ENCODE results near the gene SLIT3. TPM values are rescaled to one million over a fixed set of nuclear protein-coding genes. Genes with fewer than 3 reads are reported as not detected.

SLIT3 gene
- 1 to 10 TPM; 1.8 to 2.1 TPM for total RNA-seq

DNA sequence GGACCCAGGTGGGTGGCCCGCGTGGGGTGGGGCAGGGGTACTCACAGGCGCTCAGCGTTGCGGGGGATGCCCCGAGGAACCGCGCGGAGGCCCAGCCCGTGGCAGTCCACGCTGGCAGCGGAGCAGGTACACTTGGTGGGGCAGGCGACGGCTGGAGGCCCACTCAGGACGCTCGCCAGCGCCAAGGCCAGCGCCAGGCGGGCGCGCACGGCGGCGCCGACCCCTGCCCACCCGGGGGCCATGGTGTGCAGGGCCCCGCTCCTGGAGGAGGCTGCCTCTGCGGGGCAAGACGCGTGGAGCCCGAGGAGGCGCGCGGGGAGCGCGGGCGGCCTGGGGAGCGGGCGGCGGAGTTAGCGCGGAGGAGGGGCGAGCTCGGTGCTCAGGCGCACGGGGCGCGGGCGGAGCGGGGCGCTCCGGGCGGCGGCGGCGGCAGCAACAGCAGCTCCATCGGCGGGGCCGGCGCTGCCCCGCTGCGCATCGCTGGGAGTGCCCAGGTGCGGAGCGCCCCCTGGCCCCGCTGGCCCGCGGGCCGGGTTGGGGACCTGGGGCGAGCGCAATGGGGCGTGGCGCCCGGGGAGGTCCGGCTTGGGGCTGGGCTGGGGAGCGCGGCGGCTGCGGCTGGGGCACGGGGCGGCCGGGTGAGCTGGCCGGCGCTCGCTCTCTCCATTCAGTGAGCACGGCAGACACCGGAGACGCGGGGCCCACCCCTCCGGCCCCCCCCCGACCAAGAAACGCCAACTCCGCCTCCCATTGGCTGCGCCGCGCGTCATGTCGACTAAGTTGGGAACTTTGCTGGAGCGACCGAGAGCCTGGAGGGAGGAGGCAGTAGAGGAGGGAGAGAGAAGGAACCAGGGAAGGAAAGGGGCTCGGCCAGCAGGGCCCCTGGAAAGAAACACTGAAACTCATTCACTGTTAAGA lies at the start of gene SLIT3:
TSS of gene SLIT3 (minus strand) at position 672 of the 918 bp plus-strand sequence. CDS start at position 242, 430 bp downstream.
- H3K36me3 Mint-ChIP-seq = no peaks in the 10 kb centered on the region
- H3K4me1 Mint-ChIP-seq (ENCODE audit: low read depth) = peaks cover 14% of the 10 kb centered on the region
- DNase-seq = no peak
- intact Hi-C loops (cut with micrococcal nuclease) = no loop called here
- peaks cover 52% of the 10 kb centered on the region for H3K27me3 Mint-ChIP-seq
- ChIA-PET CTCF (interaction anchor here (1.1 kb wide), 1 partner anchor 313 kb away, joined by 3 read pairs; no protein-coding TSS in a partner anchor), POLR2A (no interaction called here)
- no peaks in the 10 kb centered on the region for H3K9me3 Mint-ChIP-seq
- no peak within 1 kb of the TSS for H3K27ac Mint-ChIP-seq
- no peak within 1 kb of the TSS for H3K4me3 Mint-ChIP-seq

DNA sequence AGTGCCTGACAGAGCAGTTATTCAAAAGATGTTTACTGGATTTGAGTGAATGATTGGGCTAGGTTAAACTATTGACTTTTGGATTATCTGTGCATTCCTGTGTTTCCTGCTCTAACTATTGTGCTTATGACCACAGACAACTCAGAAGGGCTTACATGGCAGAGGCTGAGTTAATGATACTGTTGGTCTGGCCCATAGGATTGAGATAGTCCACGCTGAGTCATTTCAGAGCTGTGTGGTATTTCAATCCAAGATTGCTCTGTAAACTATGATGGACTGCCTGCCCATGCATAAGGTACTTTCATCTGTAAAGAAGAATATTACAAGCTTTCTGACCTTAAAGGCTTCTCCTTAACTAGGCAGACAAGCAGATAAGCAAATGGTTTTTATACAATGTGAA lies 49.1 kb upstream of the SLIT3 start:
- intact Hi-C loops (cut with micrococcal nuclease) = no loop called here
- DNase-seq = no peak
- Mint-ChIP-seq H3K4me3 (no peak overlapping the region), H3K27ac (no peak overlapping the region), H3K27me3 (no peaks in the 10 kb centered on the region), H3K4me1 (ENCODE audit: low read depth) (no peaks in the 10 kb centered on the region), H3K9me3 (no peaks in the 10 kb centered on the region), H3K36me3 (no peaks in the 10 kb centered on the region)
- POLR2A ChIA-PET = no interaction called here
- CTCF ChIA-PET = no interaction called here

DNA sequence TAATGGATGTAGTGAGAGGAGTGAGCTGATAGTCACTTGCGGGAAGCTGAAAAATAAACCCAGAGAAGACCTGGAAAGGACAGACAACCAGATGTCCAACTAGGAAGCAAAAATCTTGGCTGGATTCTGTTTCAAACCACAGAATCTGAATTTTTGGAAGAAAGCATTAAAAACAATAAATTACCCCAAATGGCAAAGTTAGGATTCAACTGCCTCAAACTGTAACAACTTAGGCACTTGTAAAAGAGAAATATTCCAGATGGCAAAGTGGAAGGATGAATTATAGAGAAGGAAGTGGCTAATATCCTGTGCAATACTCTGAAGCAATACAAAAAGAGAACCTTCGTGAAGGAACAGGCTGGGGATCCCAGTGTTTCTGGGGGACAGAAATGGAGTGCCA lies 46.8 kb upstream of the SLIT3 start:
- DNase-seq = no peak
- ChIA-PET POLR2A (no interaction called here), CTCF (no interaction called here)
- intact Hi-C loops (cut with micrococcal nuclease) = no loop called here
- no peaks in the 10 kb centered on the region for H3K36me3 Mint-ChIP-seq
- no peaks in the 10 kb centered on the region for H3K4me1 Mint-ChIP-seq (ENCODE audit: low read depth)
- H3K27ac Mint-ChIP-seq = no peak overlapping the region
- no peaks in the 10 kb centered on the region for H3K9me3 Mint-ChIP-seq
- H3K4me3 Mint-ChIP-seq = no peak overlapping the region
- peaks cover 5% of the 10 kb centered on the region for H3K27me3 Mint-ChIP-seq

DNA sequence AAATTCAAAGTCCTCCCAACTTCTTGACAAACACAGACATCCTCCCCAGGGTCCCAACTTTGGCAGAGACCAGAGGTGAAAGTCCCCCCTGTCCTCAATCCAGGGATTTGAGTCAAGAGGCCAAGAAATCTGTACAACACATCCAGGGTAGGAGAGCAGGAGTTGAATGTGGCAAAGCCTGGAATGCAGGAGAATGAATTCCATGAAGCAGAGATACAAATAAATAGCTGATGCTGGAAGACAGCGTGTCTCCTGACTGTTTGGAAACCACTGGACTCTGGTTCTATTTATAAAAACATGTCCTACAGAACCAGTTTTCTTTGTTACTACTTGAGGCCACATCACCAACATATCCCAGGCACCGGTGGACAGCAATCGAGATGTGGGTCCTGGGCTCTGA lies 43.7 kb upstream of the SLIT3 start:
- ChIA-PET POLR2A (no interaction called here), CTCF (no interaction called here)
- Mint-ChIP-seq H3K27ac (no peak overlapping the region), H3K4me1 (ENCODE audit: low read depth) (no peaks in the 10 kb centered on the region), H3K27me3 (peaks cover 5% of the 10 kb centered on the region), H3K36me3 (no peaks in the 10 kb centered on the region), H3K4me3 (no peak overlapping the region), H3K9me3 (no peaks in the 10 kb centered on the region)
- no peak for DNase-seq
- intact Hi-C loops (cut with micrococcal nuclease) = no loop called here

DNA sequence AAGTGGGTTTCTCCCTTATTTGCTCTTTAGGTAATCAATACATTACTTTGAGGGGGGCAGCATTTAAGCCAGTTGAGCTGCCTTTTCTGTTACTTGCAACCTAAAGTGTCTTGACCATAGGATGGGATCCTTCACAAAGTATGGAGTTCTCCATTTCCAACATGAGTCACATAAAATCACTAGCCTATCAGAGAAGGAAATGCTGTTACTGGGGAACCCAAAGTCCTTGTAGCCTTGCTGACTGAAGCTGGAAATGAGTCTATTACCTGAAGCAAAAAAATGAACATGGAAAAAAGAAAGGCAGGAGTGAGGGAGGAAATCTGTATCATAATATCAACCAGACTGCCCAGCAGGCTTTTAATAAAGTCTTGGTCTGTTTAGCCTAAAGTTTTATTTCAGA lies 42.8 kb upstream of the SLIT3 start:
- CTCF ChIA-PET = no interaction called here
- H3K36me3 Mint-ChIP-seq = no peaks in the 10 kb centered on the region
- no peak for DNase-seq
- H3K9me3 Mint-ChIP-seq = no peaks in the 10 kb centered on the region
- intact Hi-C loops (cut with micrococcal nuclease) = no loop called here
- no peak overlapping the region for H3K27ac Mint-ChIP-seq
- no peaks in the 10 kb centered on the region for H3K4me1 Mint-ChIP-seq (ENCODE audit: low read depth)
- no peak overlapping the region for H3K4me3 Mint-ChIP-seq
- peaks cover 5% of the 10 kb centered on the region for H3K27me3 Mint-ChIP-seq
- POLR2A ChIA-PET = no interaction called here

DNA sequence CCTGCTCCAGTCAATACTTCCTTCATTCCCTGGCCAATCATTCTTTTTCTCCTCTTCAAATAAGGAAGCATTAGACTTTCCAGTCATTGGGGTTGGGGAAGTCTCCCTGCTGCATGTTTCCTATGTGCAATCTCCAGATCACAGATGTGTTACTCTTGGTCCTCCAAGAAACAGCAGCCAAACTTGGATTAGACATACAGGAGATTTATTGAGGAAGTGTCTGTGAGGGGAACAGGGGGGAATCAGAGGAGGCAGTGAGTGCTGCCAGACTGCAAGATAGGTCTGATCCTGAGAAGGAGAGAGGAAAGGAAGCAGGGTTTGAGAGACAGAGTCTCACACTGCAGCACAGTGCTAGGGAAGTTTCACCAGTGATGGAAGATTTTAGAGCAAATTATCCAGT lies 40.6 kb upstream of the SLIT3 start:
- no peaks in the 10 kb centered on the region for H3K9me3 Mint-ChIP-seq
- no peaks in the 10 kb centered on the region for H3K36me3 Mint-ChIP-seq
- POLR2A ChIA-PET = no interaction called here
- H3K27ac Mint-ChIP-seq = no peak overlapping the region
- H3K4me1 Mint-ChIP-seq (ENCODE audit: low read depth) = no peaks in the 10 kb centered on the region
- intact Hi-C loops (cut with micrococcal nuclease) = no loop called here
- H3K27me3 Mint-ChIP-seq = peaks cover 5% of the 10 kb centered on the region
- H3K4me3 Mint-ChIP-seq = no peak overlapping the region
- no peak for DNase-seq
- CTCF ChIA-PET = no interaction called here

DNA sequence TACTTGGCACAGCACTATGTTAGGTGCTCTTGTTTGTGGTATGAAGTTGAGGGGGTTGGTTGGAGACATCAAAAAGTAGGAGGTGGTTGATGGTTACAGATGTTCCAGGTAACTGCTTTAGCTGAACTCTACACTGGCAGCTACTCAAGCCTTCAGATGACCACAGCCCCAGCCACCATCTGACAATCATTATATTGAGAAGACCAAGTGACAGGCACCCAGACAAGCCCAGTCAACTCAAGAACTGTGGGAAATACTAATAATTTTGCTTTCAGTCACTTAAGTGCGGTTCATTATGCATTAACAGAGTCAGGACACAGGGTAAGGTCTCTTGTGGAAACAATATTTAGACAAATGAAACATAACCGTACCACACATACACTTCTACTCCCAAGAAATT lies 38.9 kb upstream of the SLIT3 start:
- intact Hi-C loops (cut with micrococcal nuclease) = no loop called here
- Mint-ChIP-seq H3K4me3 (no peak overlapping the region), H3K27me3 (peaks cover 5% of the 10 kb centered on the region), H3K9me3 (no peaks in the 10 kb centered on the region), H3K4me1 (ENCODE audit: low read depth) (no peaks in the 10 kb centered on the region), H3K36me3 (no peaks in the 10 kb centered on the region), H3K27ac (no peak overlapping the region)
- DNase-seq = no peak
- POLR2A ChIA-PET = no interaction called here
- CTCF ChIA-PET = no interaction called here

DNA sequence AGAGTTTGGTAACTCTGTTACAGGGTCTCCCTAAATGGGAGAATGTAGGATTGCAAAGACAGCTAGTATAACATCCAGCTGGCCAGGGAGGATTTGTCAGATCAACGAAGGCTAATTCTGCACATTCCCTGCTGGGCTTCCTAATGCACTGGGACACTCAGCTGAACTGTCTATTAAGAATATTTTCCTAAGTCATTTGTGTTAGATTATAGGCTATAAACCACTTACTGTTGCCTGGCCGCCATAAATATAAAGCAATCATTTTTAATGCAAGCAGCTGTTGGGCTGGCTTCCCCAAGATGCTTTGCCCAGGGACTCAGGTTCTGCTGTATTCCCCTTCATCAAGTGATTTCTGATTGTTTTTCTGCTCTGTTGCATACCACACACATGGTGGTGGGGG lies 35.3 kb upstream of the SLIT3 start:
- Mint-ChIP-seq H3K4me1 (ENCODE audit: low read depth) (no peaks in the 10 kb centered on the region), H3K36me3 (no peaks in the 10 kb centered on the region), H3K9me3 (no peaks in the 10 kb centered on the region), H3K27ac (no peak overlapping the region), H3K4me3 (no peak overlapping the region), H3K27me3 (peaks cover 2% of the 10 kb centered on the region)
- intact Hi-C loops (cut with micrococcal nuclease) = no loop called here
- CTCF ChIA-PET = no interaction called here
- POLR2A ChIA-PET = no interaction called here
- no peak for DNase-seq

DNA sequence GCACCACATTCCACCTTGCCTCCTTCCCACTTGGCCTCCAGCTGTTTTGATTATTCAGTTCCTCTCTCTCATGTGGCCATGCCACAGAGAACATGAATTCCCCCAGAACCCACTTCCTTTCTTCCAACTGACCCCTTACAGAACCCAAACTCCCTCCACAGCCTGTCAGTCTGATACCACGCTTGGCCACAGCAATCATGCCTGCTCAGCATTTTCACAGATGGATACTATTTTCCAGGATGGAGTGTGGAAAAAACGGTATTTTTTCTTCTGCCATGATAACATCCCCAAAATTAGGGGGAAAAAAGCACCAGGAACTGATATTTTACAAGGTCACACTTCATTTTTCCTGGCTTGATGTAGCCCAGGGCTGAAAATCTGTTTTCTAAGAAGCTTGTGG lies 34.9 kb upstream of the SLIT3 start:
- H3K4me1 Mint-ChIP-seq (ENCODE audit: low read depth) = no peaks in the 10 kb centered on the region
- H3K9me3 Mint-ChIP-seq = no peaks in the 10 kb centered on the region
- ChIA-PET POLR2A (no interaction called here), CTCF (no interaction called here)
- H3K27me3 Mint-ChIP-seq = peaks cover 2% of the 10 kb centered on the region
- DNase-seq = no peak
- H3K4me3 Mint-ChIP-seq = no peak overlapping the region
- no peak overlapping the region for H3K27ac Mint-ChIP-seq
- no peaks in the 10 kb centered on the region for H3K36me3 Mint-ChIP-seq
- intact Hi-C loops (cut with micrococcal nuclease) = no loop called here

DNA sequence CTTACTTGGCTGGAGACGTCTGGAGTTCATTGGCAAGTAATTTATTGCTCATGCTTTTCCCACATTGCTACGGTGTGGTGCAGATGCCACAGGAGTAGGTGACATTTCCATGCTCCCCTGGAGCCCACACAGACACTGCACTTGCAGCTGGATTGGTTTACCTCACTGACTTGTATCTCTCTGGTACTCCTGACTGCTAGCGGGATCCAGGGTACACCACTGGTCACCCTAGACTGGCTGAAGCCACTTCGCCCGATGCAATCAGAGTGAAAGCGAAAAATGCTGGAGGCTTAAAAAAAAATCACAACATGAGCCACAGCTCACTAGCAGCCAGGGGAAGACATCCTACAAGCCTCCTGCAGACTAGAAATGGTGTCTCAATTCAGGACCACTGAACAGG lies 32.6 kb upstream of the SLIT3 start:
- H3K9me3 Mint-ChIP-seq = no peaks in the 10 kb centered on the region
- no peak for DNase-seq
- ChIA-PET CTCF (interaction anchor here (0.6 kb wide), 1 partner anchor 74 kb away, joined by 3 read pairs; no protein-coding TSS in a partner anchor), POLR2A (interaction anchor here (0.7 kb wide), 1 partner anchor 250 kb away, joined by 5 read pairs; no protein-coding TSS in a partner anchor)
- no peak overlapping the region for H3K27ac Mint-ChIP-seq
- no peaks in the 10 kb centered on the region for H3K4me1 Mint-ChIP-seq (ENCODE audit: low read depth)
- peaks cover 2% of the 10 kb centered on the region for H3K27me3 Mint-ChIP-seq
- H3K36me3 Mint-ChIP-seq = no peaks in the 10 kb centered on the region
- intact Hi-C loops (cut with micrococcal nuclease) = no loop called here
- no peak overlapping the region for H3K4me3 Mint-ChIP-seq

DNA sequence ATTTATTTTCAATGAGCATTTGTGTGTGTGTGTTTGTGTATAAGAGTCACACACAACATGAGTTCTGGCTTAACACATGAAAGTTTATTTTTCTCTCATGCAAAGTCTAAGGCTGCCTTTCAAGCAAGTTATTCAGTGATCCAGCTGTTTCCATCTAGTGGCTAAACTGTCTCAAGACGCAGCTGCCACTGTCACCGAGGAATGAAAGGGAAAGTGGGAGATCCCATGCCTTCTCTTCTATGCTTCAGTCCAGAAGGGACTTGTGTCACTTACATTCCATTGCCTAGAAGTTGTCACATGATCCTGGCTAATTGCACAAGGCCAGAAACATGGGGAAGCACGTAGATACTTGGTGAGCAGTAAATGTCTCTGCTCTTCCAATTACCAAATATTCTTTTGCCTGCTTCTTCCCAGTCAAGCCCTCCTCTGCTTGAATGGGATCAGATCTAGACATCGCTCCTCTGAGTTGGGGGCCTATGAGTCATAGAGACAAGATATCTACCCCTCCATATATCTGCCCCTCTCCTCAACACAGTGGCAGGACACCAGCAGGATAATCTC lies 30.4 kb upstream of the SLIT3 start:
- intact Hi-C loops (cut with micrococcal nuclease) = no loop called here
- ChIA-PET POLR2A (no interaction called here), CTCF (no interaction called here)
- no peaks in the 10 kb centered on the region for H3K9me3 Mint-ChIP-seq
- H3K27ac Mint-ChIP-seq = no peak overlapping the region
- no peaks in the 10 kb centered on the region for H3K36me3 Mint-ChIP-seq
- H3K4me1 Mint-ChIP-seq (ENCODE audit: low read depth) = no peaks in the 10 kb centered on the region
- peaks cover 5% of the 10 kb centered on the region for H3K27me3 Mint-ChIP-seq
- DNase-seq = no peak
- H3K4me3 Mint-ChIP-seq = no peak overlapping the region

DNA sequence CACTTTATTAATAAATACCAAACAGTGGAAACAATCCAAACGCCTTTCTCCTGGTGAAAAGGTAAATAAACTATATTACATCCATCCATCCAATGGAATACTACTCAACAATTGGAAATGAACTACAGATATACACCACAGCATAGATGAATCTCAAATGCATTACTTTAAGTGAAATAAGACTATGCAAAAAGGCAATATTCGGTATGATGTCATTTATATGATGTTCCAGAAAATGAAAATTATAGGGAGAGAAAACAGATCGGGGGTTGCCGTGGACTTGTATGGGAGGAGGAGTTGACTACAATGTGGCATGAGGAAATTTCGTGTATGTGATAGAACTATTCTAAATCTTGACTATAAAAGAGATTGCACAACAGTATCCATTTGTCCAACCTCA lies 27.5 kb upstream of the SLIT3 start:
- Mint-ChIP-seq H3K4me3 (no peak overlapping the region), H3K4me1 (ENCODE audit: low read depth) (peaks cover 3% of the 10 kb centered on the region), H3K27me3 (peaks cover 5% of the 10 kb centered on the region), H3K36me3 (no peaks in the 10 kb centered on the region), H3K27ac (no peak overlapping the region), H3K9me3 (no peaks in the 10 kb centered on the region)
- intact Hi-C loops (cut with micrococcal nuclease) = no loop called here
- DNase-seq = no peak
- CTCF ChIA-PET = no interaction called here
- POLR2A ChIA-PET = no interaction called here

DNA sequence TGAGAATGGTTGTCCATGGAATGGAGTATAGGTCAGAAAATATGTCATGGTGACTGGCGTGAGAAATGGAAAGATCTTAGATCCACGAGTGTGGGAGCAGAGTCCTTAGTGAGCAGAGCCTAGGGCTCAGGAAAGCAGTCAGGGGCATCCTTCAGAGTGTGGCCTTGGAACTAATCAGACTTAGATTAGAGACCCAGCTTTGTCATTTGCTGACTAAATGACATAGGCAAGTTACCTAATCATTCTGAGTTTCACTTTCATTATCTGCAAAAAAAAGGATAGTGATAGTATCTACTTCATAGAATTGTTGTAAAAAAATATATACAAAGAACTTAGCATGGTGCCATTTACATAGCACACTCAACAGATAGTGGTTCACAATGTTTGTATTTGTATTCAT lies 24.3 kb upstream of the SLIT3 start:
- ChIA-PET CTCF (no interaction called here), POLR2A (no interaction called here)
- no peaks in the 10 kb centered on the region for H3K9me3 Mint-ChIP-seq
- peaks cover 3% of the 10 kb centered on the region for H3K4me1 Mint-ChIP-seq (ENCODE audit: low read depth)
- H3K4me3 Mint-ChIP-seq = no peak overlapping the region
- H3K27me3 Mint-ChIP-seq = peaks cover 6% of the 10 kb centered on the region
- no peaks in the 10 kb centered on the region for H3K36me3 Mint-ChIP-seq
- H3K27ac Mint-ChIP-seq = no peak overlapping the region
- intact Hi-C loops (cut with micrococcal nuclease) = no loop called here
- DNase-seq = no peak

All from activated CD4-positive, alpha-beta memory T cell treated with anti-CD3 and anti-CD28 coated beads for 36 hours (primary cell).